OCI-LY7 (cell line): Measurements from ENCODE around the gene LZTS3. TPM values are rescaled to one million over a fixed set of nuclear protein-coding genes. Genes with fewer than 3 reads are reported as not detected.

Source experiments
- BruUV-seq: library from RNA; stranded (reverse); fragments of 400-500 nt; replicated peaks from 2 replicates; lab custom pipeline; 2021; lab: Mats Ljungman, UMichigan
- CTCF ChIA-PET: fragments of 300-600 bp; sonication (Branson Sonifier 250); formaldehyde crosslinking; loops from one replicate; lab custom pipeline; 2022; ENCODE audit warnings: antibody characterized with exemption; ENCODE audit not compliant: unreplicated experiment; lab: Charles Lee
- POLR2A ChIA-PET: fragments of 300-600 bp; sonication (Branson Sonifier 250); formaldehyde crosslinking; loops from one replicate; lab custom pipeline; 2022; ENCODE audit warnings: antibody characterized with exemption; lab: Charles Lee
- DNase-seq: peaks from one replicate; pipeline ENCODE4 v3.0.0-alpha.2; 2015; ENCODE audit warnings: low spot score
- H2AFZ ChIP-seq: fragments of 200-600 bp; sonication (generic), shearing (Covaris generic); 2 replicates; pipeline ENCODE4 v1.6.1; 2014; ENCODE audit warnings: mild to moderate bottlenecking, antibody characterized with exemption, low read length, moderate library complexity
- H3K27ac ChIP-seq: fragments of 200-600 bp; sonication (generic); 2 replicates; pipeline ENCODE4 v1.5.1; 2014; ENCODE audit warnings: mixed run types, low read depth, mild to moderate bottlenecking, moderate library complexity, low read length, inconsistent platforms; ENCODE audit not compliant: poor library complexity, severe bottlenecking
- H3K36me3 ChIP-seq: fragments of 200-600 bp; sonication (generic); 2 replicates; pipeline ENCODE4 v1.6.1; 2014; ENCODE audit warnings: mild to moderate bottlenecking, antibody characterized with exemption, low read length, moderate library complexity, mixed read lengths; ENCODE audit not compliant: insufficient read depth
- H3K4me1 ChIP-seq: fragments of 200-600 bp; sonication (generic); 2 replicates; pipeline ENCODE4 v1.5.1; 2014; ENCODE audit warnings: mild to moderate bottlenecking, low read length; ENCODE audit not compliant: insufficient read depth, poor library complexity, severe bottlenecking
- H3K4me2 ChIP-seq: fragments of 200-600 bp; sonication (generic); 2 replicates; pipeline ENCODE4 v1.6.1; 2014; ENCODE audit warnings: mild to moderate bottlenecking, low read length
- H3K4me3 ChIP-seq: fragments of 200-600 bp; sonication (generic); 2 replicates; pipeline ENCODE4 v1.5.1; 2014; ENCODE audit warnings: mild to moderate bottlenecking, low read depth, low read length; ENCODE audit not compliant: poor library complexity, severe bottlenecking
- H3K79me2 ChIP-seq: fragments of 200-600 bp; sonication (generic); 2 replicates; pipeline ENCODE4 v1.6.1; 2016; ENCODE audit warnings: low read depth, mild to moderate bottlenecking, low read length, moderate library complexity, mixed read lengths; ENCODE audit not compliant: insufficient read depth
- H3K9me2 ChIP-seq: fragments of 200-600 bp; sonication (generic); 2 replicates; pipeline ENCODE4 v1.6.1; 2016; ENCODE audit warnings: mild to moderate bottlenecking, low read length, mixed read lengths; ENCODE audit not compliant: insufficient read depth
- H3K9me3 ChIP-seq: fragments of 200-600 bp; sonication (generic); 2 replicates; pipeline ENCODE4 v1.6.1; 2014; ENCODE audit warnings: mild to moderate bottlenecking, mixed run types, low read length, mixed read lengths
- H4K20me1 ChIP-seq: fragments of 200-600 bp; sonication (generic); 2 replicates; pipeline ENCODE4 v1.6.1; 2014; ENCODE audit warnings: mild to moderate bottlenecking, antibody characterized with exemption, low read length, moderate library complexity, mixed read lengths; ENCODE audit not compliant: insufficient read depth
- EZH2phosphoT487 ChIP-seq: fragments of 200-600 bp; sonication (generic); IDR thresholded peaks from 2 replicates; pipeline ENCODE4 v1.6.1; 2018; ENCODE audit warnings: low read depth, borderline replicate concordance, mild to moderate bottlenecking, mixed run types, antibody characterized with exemption, low read length, moderate library complexity, mixed read lengths
- intact Hi-C: fragments of 100-400 bp; cut with micrococcal nuclease; formaldehyde crosslinking; loops from one replicate; pipeline ENCODE4 v1.10.0; 2022; ENCODE audit not compliant: unreplicated experiment
- total RNA-seq, 2 experiments: library from RNA; depleted of rRNA in 1 of 2; stranded (reverse); fragments of >200 nt in 1 of 2; shearing (Covaris generic) in 1 of 2; gene quantifications; 2 replicates each; pipeline ENCODE4 v1.2.3, GENCODE V29; 2014 to 2022
- TF ChIP-seq, protein P1 (sequence below): fragments of 200-600 bp; sonication (generic); conservative IDR thresholded peaks from 2 replicates; pipeline ENCODE4 v1.5.1; 2014; ENCODE audit warnings: mild to moderate bottlenecking, antibody characterized with exemption, low read length, moderate library complexity, mixed read lengths

Gene LZTS3
- total RNA-seq, 2 experiments from 2014 or later = 4.7 to 5.0 TPM

DNA sequence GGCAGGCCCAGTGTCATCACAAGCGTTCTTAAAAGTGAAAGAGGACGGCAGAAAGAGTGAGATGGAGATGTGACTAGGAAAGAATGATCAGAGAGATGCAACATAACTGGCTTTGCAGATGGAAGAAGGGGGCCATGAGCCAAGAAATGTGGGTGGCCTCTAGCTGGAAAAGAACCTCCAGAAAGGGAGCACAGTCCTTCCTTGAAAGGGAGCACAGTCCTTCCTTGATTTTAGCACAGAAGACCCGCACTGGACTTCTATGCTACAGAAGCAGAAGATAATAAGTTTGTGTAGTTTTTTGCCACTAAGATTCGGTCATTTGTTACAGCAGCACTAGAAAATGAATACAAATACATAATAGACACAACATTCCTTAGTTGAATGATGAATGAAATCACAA, 7.0 kb upstream of the LZTS3 start:
- Histone ChIP-seq H3K9me3 (no peaks in the 10 kb centered on the region), H4K20me1 (no peaks in the 10 kb centered on the region), H3K4me3 (no peak overlapping the region), H3K9me2 (no peaks in the 10 kb centered on the region), H3K4me2 (no peak overlapping the region), H3K27ac (no peak overlapping the region), H2AFZ (no peak overlapping the region), H3K4me1 (peaks cover 3% of the 10 kb centered on the region), H3K79me2 (no peaks in the 10 kb centered on the region), H3K36me3 (no peaks in the 10 kb centered on the region)
- DNase-seq = no peak
- BruUV-seq = no TSS peak
- ChIA-PET CTCF (no interaction called here), POLR2A (no interaction called here)
- intact Hi-C loops = no loop called here
- TF ChIP-seq EZH2phosphoT487 = no peak
- TF ChIP-seq, protein P1, sequence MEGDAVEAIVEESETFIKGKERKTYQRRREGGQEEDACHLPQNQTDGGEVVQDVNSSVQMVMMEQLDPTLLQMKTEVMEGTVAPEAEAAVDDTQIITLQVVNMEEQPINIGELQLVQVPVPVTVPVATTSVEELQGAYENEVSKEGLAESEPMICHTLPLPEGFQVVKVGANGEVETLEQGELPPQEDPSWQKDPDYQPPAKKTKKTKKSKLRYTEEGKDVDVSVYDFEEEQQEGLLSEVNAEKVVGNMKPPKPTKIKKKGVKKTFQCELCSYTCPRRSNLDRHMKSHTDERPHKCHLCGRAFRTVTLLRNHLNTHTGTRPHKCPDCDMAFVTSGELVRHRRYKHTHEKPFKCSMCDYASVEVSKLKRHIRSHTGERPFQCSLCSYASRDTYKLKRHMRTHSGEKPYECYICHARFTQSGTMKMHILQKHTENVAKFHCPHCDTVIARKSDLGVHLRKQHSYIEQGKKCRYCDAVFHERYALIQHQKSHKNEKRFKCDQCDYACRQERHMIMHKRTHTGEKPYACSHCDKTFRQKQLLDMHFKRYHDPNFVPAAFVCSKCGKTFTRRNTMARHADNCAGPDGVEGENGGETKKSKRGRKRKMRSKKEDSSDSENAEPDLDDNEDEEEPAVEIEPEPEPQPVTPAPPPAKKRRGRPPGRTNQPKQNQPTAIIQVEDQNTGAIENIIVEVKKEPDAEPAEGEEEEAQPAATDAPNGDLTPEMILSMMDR = no peak

DNA sequence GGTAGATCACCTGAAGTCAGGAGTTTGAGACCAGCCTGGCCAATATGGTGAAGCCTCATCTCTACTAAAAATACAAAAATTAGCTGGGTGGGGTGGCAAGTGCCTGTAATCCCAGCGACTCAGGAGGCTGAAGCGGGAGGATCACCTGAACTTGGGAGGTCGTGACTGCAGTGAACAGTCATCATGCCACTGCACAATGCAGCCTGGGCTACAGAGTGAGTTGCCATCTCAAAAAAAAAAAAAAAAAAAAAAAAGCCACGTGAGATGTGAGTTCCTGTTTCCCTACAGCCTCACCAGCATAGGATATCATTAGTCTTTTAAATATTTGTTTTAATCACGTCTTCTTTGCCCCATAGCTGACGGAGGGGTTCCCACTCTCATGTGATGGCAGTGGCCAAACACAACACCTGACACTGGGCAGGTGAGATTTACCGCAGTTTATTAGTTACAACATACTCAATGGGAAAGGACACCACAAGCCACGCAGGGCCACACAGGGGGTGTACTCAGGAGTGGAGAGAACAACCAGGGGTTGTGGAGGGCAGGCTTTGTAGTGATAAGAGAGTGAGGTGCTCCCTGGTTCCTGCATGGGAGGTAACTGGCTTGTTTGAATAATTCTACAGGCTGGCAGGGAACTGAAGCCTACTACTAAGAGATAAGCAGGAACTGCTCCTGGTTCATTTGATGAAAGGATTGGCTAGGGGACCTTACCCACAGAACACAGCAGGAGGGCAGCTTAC, 4.6 kb upstream of the LZTS3 start:
- BruUV-seq = no TSS peak
- Histone ChIP-seq H3K4me1 (peaks cover 19% of the 10 kb centered on the region), H2AFZ (peak overlapping the region; percentile 15; the same call in 1 of the 2 replicates), H3K9me2 (no peaks in the 10 kb centered on the region), H3K79me2 (no peaks in the 10 kb centered on the region), H3K27ac (no peak overlapping the region), H3K36me3 (no peaks in the 10 kb centered on the region), H4K20me1 (no peaks in the 10 kb centered on the region), H3K4me2 (no peak overlapping the region), H3K9me3 (no peaks in the 10 kb centered on the region), H3K4me3 (no peak overlapping the region)
- POLR2A ChIA-PET = interaction anchor here (0.7 kb wide), 2 partner anchors 21 to 329 kb away, joined by 3 to 4 read pairs; no protein-coding TSS in a partner anchor
- CTCF ChIA-PET = no interaction called here
- intact Hi-C loops = no loop called here
- TF ChIP-seq EZH2phosphoT487 = no peak
- TF ChIP-seq, protein P1 = no peak
- DNase-seq = no peak

DNA sequence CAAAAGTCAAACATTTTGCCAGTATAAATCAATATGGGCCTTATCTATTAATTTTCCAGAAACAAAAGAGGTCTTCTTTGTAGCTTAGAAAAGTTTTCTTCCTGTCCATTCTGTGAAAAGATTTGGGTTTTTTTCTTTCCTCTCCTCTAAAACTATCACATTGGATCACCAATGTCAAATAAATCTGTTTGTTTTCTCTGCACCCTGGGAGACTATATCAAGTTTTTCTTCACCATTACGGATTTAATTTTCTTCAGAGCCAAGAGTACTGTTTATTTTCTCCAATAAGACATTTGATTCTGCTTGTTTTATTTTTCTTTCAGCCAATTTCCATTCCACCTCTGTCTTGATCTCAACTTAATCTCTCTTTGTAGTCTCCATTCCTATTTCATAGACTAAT, 1.9 kb upstream of the LZTS3 start:
- Histone ChIP-seq H3K27ac (no peak overlapping the region), H3K36me3 (no peaks in the 10 kb centered on the region), H3K4me1 (peaks cover 27% of the 10 kb centered on the region), H3K9me2 (no peaks in the 10 kb centered on the region), H4K20me1 (no peaks in the 10 kb centered on the region), H3K4me2 (peak overlapping the region; percentile 85), H3K9me3 (no peaks in the 10 kb centered on the region), H2AFZ (no peak overlapping the region), H3K4me3 (no peak overlapping the region), H3K79me2 (no peaks in the 10 kb centered on the region)
- BruUV-seq = no TSS peak
- TF ChIP-seq EZH2phosphoT487 = no peak
- TF ChIP-seq, protein P1 = no peak
- intact Hi-C loops = no loop called here
- ChIA-PET CTCF (no interaction called here), POLR2A (no interaction called here)
- no peak for DNase-seq
